HG02571 (cell line): ENCODE results near the gene SIRPA.

ENCODE experiments used
- ATAC-seq: cut with Tn5 transposase; IDR thresholded peaks from one replicate; pipeline ENCODE4 v1.9.1; 2021; ENCODE audit warnings: mild to moderate bottlenecking, moderate library complexity; ENCODE audit not compliant: unreplicated experiment

The SIRPA gene

DNA sequence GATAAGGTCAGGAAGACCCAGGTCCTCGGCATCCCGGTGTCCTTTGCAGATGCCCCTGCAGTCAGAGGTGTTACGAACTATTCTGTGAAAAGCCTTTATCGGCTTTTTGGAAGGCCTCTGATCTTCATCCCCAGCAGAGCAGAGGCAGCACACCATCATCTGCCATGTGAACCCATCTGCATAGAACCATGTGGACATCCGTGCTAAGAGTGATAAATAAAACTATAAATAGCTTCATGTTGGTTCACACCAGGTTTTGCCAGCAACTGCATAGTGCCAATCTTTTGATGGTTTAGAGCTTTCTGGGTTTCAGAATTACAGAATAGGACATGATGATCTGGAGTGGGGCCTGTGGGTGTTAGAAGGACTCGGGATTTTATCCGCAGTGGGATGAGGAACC lies 33.6 kb downstream of the SIRPA start:
- no peak for ATAC-seq

DNA sequence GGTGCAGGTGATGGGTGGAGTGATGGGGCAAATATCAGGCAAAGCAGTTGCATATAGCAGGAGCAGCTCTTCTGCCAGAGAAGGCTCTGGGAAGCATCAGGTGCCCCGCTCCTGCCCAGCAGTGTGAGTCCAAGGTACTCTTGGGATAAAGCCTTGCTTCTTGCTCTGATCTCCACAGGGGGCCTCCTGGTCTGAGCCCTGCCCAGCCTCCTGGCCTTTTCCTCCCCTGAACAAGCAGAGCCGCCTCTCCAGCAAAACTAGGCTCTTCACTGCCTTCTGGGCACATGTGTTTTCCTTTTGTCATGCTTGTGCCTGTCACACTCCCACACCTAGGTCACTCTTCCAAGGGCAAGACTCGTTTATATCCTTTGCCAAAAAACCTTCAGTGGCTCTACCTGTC lies 34.3 kb downstream of the SIRPA start:
- ATAC-seq = no peak

DNA sequence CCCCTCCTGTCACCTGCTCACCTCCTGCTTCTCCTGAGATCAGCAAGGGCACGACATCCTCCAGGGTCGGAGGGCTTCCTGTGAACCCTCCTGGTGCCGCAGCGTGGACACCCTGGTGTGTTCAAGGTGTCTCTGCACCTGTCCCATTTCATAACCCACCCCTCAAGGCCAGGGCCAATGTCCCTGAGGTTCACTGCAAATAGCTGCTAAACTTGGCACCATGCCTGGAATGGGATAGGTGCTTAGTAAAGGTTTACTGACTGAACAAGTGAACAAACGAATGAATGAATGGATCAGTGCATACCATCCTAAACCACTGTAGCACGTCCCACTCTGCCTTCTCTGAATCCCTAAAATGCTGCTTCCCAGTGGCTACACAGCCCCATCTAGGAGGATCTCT lies 35.0 kb downstream of the SIRPA start:
- no peak for ATAC-seq

DNA sequence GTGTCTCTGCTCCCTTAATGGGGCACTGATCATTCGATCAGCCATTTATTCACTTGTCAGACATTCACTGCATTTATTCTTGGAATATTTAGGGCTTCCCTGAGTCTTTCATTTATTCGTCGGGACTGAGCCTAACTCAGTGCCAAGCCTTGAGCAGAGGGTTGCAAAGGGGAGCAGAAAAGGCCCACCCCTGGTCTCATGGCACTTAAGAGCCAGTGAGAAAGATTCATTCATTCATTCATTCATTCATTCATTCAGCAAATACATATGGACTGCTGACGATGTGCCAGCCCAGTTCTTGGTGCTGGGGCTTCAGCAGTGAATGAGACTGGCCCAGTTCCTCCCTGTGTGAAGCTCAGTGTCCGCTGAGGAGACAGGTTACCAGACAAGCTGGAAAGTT lies 36.6 kb downstream of the SIRPA start:
- ATAC-seq = no peak

DNA sequence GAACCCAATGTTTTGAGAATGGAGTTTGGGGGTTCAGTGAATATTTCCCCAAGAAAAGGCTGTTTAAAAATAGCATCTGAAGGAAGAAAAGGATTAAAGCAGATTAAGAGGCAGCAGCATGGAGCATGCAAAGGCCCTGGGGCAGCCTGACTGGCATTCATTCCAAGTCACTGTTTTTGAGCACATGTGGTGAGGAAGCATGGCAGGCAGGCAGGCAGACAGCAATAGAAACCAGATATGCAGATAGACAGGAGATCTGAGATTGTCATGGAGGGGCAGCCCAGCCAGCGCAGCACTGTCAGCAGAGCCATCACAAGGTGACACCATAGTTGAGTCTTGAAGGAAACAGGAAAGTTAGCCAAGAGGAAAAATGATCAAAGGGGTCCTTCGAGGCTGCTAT lies 37.8 kb downstream of the SIRPA start:
- no peak for ATAC-seq

DNA sequence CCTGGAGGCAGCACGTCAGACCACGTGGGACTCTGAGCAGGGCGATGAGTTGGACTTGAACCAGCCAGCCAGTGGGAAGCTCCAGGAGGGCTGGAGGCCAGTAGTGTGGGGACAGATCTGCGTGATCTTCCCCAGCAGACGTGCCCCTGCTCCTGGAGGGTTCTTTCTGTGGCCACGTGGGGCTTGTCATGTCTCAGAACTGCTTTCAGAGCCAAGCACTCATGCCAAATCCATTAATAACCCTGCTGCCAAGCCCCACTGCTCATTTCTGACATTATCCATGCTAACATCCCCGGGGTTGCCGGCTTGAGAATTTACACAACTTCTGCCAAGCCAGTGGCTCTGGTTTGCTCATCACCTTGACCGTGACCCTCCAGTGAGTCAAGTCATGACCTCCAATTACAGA lies 38.3 kb downstream of the SIRPA start:
- ATAC-seq = no peak

DNA sequence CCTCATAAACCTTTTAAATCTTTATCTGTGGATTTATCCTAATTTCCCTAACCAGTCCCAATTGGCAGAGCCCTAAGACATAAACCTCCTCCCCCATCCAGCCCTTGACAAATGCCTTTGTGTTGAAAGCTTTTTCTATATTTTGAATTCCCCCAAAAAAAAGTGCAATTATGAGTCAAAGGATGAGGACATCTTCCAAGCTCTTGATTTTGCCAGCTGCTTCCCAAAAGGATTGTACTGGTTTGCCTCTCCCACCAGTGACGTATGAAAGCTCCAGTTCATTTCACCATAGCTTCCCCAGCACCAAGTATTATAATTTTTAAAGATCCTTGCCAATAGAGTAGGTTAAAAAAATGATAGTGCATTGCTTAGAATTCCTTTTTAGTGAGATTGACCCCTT lies 38.9 kb downstream of the SIRPA start:
- ATAC-seq = no peak

DNA sequence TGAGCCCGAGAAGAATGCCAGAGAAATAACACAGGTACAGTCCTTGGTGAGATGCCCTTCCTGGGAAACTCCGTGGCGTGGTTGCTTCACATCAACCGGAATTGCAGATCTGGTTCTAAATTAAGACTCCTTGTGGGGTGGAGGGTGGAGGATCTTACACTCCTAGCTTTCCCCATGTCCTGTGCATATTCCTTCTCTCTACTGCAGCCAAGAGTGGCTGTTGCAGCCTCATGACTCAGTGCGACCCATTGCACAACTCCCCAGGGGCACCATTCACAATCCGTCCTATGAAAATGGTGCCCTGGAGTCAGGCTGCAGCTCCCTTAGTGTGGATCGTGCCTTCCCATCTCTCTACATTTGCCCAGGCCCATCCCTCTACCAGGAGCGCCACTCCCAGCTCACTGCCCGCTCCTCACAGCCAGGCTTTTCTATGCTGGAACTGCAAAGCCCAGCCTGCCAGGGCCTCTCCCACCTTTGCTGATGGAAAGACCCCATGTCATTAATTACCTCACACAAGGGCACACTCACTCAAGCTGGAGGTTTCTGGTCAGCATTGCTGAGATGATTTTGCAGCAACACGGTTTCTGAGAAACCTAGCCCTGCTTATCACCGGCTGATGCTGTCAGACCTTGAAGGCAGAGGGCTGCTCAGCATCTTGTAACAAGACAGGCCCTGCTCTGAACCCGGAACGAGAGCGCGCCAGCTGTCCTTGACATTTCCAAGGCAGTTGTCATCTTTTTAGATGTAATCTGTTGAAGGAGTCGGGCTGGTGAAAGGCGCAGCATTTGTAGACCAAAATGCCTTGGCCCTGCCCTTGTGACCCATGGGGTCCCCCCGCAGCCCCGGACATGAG lies 39.7 kb downstream of the SIRPA start:
- ATAC-seq = no peak

DNA sequence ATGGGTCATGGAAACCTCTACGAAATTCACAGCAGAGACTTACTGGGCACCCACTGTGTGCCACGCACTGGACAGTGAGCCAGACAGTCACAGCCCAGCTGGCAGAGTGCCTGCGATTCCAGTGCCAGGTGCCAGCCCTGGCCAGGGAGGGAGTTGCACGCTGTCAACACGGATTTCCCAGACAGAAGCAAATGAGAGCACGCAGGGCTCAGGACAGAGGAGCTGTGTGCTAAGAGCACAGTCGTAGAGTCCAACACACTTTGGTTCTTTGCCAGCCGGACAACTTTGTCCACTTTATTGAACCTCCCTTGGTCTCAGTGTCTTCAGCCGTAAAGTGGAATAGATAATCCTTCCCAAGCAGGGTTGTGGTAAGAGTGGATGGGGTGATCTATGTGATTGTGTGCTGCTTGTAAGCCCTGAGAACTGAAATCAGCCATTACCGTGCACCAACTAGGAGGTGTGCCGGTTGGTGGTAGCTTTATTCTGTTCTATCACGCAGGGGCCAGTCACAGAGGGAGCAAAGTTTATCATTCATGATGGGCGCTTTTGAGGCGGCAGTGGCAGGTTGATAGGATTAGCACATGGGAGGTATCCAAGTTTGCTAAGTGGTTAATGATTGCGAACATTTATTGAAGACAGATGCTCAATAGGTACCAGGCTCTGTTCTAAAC lies 40.6 kb downstream of the SIRPA start:
- no peak for ATAC-seq

DNA sequence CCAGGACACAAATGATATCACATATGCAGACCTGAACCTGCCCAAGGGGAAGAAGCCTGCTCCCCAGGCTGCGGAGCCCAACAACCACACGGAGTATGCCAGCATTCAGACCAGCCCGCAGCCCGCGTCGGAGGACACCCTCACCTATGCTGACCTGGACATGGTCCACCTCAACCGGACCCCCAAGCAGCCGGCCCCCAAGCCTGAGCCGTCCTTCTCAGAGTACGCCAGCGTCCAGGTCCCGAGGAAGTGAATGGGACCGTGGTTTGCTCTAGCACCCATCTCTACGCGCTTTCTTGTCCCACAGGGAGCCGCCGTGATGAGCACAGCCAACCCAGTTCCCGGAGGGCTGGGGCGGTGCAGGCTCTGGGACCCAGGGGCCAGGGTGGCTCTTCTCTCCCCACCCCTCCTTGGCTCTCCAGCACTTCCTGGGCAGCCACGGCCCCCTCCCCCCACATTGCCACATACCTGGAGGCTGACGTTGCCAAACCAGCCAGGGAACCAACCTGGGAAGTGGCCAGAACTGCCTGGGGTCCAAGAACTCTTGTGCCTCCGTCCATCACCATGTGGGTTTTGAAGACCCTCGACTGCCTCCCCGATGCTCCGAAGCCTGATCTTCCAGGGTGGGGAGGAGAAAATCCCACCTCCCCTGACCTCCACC lies 42.2 kb downstream of the SIRPA start:
- no peak for ATAC-seq

DNA sequence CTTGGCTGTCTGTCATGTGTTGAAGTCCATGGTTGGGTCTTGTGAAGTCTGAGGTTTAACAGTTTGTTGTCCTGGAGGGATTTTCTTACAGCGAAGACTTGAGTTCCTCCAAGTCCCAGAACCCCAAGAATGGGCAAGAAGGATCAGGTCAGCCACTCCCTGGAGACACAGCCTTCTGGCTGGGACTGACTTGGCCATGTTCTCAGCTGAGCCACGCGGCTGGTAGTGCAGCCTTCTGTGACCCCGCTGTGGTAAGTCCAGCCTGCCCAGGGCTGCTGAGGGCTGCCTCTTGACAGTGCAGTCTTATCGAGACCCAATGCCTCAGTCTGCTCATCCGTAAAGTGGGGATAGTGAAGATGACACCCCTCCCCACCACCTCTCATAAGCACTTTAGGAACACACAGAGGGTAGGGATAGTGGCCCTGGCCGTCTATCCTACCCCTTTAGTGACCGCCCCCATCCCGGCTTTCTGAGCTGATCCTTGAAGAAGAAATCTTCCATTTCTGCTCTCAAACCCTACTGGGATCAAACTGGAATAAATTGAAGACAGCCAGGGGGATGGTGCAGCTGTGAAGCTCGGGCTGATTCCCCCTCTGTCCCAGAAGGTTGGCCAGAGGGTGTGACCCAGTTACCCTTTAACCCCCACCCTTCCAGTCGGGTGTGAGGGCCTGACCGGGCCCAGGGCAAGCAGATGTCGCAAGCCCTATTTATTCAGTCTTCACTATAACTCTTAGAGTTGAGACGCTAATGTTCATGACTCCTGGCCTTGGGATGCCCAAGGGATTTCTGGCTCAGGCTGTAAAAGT lies 43.5 kb downstream of the SIRPA start:
- ATAC-seq = no peak

DNA sequence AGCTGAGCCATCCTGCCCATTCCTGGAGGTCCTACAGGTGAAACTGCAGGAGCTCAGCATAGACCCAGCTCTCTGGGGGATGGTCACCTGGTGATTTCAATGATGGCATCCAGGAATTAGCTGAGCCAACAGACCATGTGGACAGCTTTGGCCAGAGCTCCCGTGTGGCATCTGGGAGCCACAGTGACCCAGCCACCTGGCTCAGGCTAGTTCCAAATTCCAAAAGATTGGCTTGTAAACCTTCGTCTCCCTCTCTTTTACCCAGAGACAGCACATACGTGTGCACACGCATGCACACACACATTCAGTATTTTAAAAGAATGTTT lies 44.0 kb downstream of the SIRPA start:
- ATAC-seq = no peak

DNA sequence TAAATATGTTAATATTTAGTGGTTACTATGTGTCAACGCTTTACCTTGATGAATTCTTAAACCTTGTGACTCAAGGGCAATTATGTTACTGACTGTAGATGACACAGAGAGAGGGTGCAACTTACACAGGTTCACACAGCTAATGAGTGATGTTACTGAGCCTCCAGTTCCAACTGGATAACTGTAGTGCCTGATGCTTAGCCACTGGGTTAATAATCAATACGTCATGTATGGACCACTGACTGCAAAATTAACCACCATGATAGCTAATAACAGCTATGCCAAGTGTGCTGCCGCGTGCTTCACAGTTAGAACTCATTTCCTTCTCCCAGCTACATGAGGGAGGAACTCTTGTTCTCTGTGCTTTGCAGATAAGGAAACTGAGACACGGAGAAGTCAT lies 45.4 kb downstream of the SIRPA start:
- no peak for ATAC-seq

DNA sequence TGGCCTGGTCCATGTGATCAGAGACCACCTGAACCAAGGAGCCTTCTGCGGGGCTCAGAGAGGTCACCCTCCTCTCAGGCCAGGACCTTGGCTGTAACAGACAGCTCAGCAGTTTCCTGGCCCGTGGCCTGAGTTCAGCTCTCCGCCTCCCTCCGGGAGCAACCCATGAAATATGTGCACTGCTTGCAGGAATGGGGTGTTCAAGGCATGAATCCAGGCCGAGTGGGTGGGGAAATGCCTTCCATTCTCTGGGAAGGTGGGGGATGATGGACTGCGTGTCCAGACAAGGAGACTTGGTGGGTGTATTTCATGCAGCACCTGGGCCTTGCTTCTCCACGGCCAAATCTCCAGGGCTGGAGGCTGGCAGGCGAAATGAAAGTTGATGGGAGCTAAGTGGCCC lies 46.0 kb downstream of the SIRPA start:
- ATAC-seq = no peak

DNA sequence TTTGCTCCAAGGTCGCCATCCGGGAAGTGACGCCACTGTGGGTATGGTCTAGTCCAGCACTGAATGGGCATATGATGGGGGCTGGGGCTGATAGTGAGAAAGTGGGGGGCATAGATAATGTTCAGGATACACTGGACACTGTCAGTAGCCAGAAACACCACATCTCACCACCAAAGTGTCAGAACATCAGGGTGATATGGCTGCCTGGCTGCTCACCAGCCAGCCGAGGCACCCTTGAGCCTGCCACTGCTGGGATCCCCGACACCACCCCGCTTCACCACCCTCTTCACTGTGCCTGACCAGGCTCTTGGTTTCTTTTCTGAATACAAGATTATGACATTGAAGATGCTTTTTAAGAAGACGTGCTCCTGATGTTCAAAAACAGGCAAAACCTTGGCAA lies 46.9 kb downstream of the SIRPA start:
- no peak for ATAC-seq

DNA sequence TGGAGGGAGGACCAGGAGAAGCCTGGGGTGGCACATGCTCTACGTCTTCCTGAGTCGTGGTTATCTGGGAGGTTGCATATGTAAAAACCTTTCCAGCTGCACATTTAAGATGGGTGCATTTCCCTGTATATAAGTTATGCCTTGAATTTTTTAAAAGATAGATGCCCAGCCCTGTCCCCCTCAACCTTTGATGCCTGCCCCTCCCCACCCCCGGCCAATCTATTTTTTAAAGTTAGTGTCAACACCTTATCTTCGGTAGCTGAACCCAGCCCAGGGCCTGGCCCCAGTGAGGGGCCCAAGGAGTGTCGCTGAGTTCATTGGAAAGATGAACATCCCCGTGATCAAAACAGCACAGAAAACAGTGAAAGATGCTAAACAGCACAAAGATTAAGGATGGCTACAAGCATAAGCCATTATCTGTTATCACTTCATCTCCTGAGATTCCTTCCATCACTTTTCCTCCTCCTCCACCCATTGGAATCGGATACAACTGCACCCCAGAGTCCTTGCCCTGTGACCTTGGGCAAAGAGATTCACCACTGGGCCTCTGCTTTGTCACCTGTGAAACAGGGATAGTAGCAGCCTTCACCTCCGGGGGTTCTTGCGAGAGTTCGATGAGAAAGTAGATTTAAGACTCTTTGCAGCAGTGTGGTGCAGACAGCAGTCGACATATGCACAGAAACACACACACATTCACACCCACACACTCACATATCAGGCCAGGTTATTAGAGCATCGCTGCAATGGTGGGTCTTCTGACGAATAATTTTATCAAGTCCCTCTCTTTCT lies 47.5 kb downstream of the SIRPA start:
- ATAC-seq = no peak

DNA sequence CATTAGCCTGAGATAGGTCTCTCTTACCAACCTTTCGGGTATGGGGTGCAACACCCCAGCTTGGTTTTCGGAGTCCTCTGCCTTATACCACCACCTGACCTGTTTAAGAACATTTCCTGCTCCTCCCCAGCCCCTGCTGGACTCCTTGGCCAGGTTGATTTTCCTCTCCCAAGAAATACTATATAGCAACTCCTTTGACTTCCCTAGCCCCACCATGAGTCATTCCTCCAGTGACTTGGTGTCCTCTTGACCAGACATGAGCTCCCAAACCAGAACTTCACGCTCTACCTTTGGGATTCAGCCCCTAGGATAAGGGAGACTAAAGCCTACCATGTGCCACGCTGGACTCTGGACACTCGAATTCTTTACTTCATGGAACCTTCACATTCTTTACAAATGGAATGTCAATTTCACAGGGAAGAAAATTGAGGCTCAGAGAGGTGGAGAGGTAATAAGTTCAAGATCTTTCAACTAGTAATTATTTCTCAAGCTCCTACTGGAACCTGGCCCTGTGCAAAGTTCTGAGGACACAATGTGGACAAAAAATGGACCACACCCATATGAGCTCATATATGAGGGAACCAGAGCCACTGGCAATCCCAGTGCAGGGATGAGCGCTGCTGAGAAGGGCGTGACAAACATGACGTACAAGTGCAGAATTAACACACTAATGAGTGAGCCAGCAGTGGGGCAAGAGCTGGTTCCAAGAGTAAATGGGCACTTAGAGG lies 48.2 kb downstream of the SIRPA start:
- ATAC-seq = no peak

DNA sequence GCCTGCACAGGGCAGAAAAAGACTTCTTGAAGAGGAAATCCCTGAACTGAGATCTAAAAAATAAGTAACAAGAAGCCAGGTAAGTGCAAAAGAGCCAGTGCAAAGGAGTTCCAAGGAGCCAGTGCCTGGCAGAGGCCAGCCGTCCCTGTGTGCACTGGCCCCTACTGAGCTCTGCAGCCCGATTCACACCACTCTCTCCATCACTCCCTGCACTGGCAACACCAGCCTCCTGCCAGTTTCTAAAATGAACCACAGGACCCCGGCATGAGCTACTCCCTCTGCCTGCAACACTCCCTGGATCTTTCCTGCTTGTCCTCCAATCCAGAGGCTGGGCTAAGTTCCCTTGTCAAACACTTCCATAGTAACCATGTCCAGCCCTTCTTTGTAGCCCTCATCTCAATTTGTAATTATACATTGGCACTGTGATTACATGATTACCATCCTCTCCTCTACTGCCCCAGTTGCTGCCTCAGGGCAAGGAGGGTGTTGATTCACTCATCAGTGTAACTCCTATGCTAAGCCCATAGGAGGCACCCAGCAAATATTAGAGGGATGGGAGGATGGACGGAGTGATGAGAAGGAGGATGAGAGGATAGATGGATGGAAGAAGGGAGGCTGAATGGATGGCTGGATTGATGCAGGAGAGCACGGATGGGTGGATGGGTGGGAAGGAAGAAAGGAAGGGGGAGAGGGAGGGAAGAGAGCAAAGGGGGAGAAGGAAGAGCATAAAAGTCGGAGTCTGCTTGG lies 49.3 kb downstream of the SIRPA start:
- ATAC-seq = no peak

DNA sequence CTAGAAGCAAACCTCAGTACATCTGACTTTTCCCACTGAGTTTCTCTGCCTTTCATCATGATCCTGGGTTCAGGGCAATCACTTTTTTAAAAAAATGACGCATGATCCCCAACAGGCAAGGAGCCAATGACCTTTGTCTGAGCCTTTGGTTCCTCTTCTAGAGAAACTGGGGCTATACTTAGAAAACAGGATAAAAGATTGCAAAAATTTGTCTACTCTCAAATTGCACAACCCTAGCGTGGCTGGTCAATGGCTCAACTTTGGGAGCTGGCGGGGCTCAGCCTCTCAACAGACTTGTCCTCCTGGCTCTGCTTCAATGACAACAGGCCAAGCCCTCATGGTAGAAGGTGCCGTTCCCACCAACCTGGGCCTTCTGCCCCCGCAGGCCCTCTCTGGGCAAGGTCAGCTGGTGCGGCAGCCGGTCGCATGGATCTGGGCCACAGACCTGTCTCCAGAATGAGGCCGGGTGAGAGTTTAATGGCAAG lies 50.0 kb downstream of the SIRPA start:
- ATAC-seq = no peak
